GM12878 (cell line): ENCODE results near the gene ICA1. TPM values are rescaled to one million over a fixed set of nuclear protein-coding genes. Genes with fewer than 3 reads are reported as not detected.

ENCODE experiments used
- BCL11A ChIP-seq: IDR thresholded peaks from 2 replicates; pipeline ENCODE4 v1.6.1; 2011; ENCODE audit warnings: low read depth, low read length
- DPF2 ChIP-seq: fragments of 450-650 bp; IDR thresholded peaks from 2 replicates; pipeline ENCODE4 v1.6.1; 2017; ENCODE audit warnings: mild to moderate bottlenecking
- KAT2A ChIP-seq: conservative IDR thresholded peaks from 2 replicates; pipeline ENCODE4 v1.6.1; 2011; ENCODE audit warnings: low read depth, low read length; ENCODE audit not compliant: control insufficient read depth
- LARP7 ChIP-seq: fragments of 450-650 bp; IDR thresholded peaks from 2 replicates; pipeline ENCODE4 v1.6.1; 2017; ENCODE audit warnings: mild to moderate bottlenecking
- MXI1 ChIP-seq: fragments of 150-350 bp; IDR thresholded peaks from 2 replicates; pipeline ENCODE4 v1.6.1; 2011; ENCODE audit warnings: low read depth, mild to moderate bottlenecking, inconsistent platforms, low read length, improper control_type of control experiment
- MYC ChIP-seq: IDR thresholded peaks from 2 replicates; pipeline ENCODE4 v1.6.1; 2011; ENCODE audit warnings: mild to moderate bottlenecking, low read length, moderate library complexity, inconsistent platforms; ENCODE audit not compliant: insufficient read depth, insufficient replicate concordance, insufficient read length, severe bottlenecking
- NBN ChIP-seq: fragments of 450-650 bp; IDR thresholded peaks from 2 replicates; pipeline ENCODE4 v1.6.1; 2016
- PAX5 ChIP-seq: IDR thresholded peaks from 2 replicates; pipeline ENCODE4 v1.6.1; 2011; ENCODE audit warnings: low read depth, low read length, borderline replicate concordance
- RAD51 ChIP-seq: fragments of 450-650 bp; IDR thresholded peaks from 2 replicates; pipeline ENCODE4 v1.6.1; 2016; ENCODE audit warnings: moderate library complexity, mild to moderate bottlenecking, inconsistent platforms
- RUNX3 ChIP-seq: IDR thresholded peaks from 2 replicates; pipeline ENCODE4 v1.6.1; 2012; ENCODE audit warnings: low read length, inconsistent platforms
- SUZ12 ChIP-seq: fragments of 200-600 bp; sonication (generic); IDR thresholded peaks from one replicate; pipeline ENCODE4 v1.6.1; 2018; ENCODE audit warnings: antibody characterized with exemption, mild to moderate bottlenecking; ENCODE audit not compliant: unreplicated experiment
- TCF12 ChIP-seq: IDR thresholded peaks from 2 replicates; pipeline ENCODE4 v1.6.1; 2011; ENCODE audit warnings: low read depth, mild to moderate bottlenecking, low read length
- polyA plus RNA-seq, 11 experiments: library from polyadenylated mRNA; depleted of rRNA in 4 of 11; unstranded in 6 of 11; stranded (reverse) in 5 of 11; fragments of >200 nt; fragmentation: Nextera tagmentation in 4 of 11; fragmentation: Illumina TruSeq in 1 of 11; extraction: Ambion mirVana in 4 of 11; extraction: Trizol in 1 of 11; gene quantifications; 1 replicate in 1 of 11; 2 replicates in 10 of 11; pipeline versions ENCODE4 v1.2.1 to v1.2.3, GENCODE V29; 2011 to 2016; ENCODE audit warnings: inconsistent platforms in 2 of 11, missing spikeins in 2 of 11, low read depth in 1 of 11
- total RNA-seq, 4 experiments: library from RNA; depleted of rRNA in 3 of 4; stranded (reverse); fragments of >200 nt in 3 of 4; fragmentation: Illumina TruSeq in 1 of 4; extraction: Trizol in 1 of 4; gene quantifications; 2 replicates each; pipeline versions ENCODE4 v1.2.1 to v1.2.3, GENCODE V29; 2013 to 2021
- TF ChIP-seq, protein P1 (sequence below): IDR thresholded peaks from 2 replicates; pipeline ENCODE4 v1.6.1; 2011; ENCODE audit warnings: borderline replicate concordance, low read depth, mild to moderate bottlenecking, moderate library complexity, mixed read lengths, low read length; ENCODE audit not compliant: insufficient read depth; ENCODE audit errors: extremely low read length
- TF ChIP-seq, protein P2 (sequence below): fragments of 450-650 bp; conservative IDR thresholded peaks from 2 replicates; pipeline ENCODE4 v1.6.1; 2017; ENCODE audit warnings: mild to moderate bottlenecking, moderate library complexity
- TF ChIP-seq, protein P3 (sequence below): fragments of 450-650 bp; IDR thresholded peaks from 2 replicates; pipeline ENCODE4 v1.6.1; 2018; ENCODE audit warnings: borderline replicate concordance, mild to moderate bottlenecking; ENCODE audit not compliant: partially characterized antibody
- TF ChIP-seq, protein P4 (sequence below): IDR thresholded peaks from 2 replicates; pipeline ENCODE4 v1.6.1; 2012; ENCODE audit warnings: low read depth, low read length, improper control_type of control experiment
- TF ChIP-seq, protein P5 (sequence below): fragments of 450-650 bp; IDR thresholded peaks from 2 replicates; pipeline ENCODE4 v1.6.1; 2017; ENCODE audit warnings: mild to moderate bottlenecking, moderate library complexity

ICA1 gene
- total and polyA plus RNA-seq, 10 of the 15 experiments (the other 5 are each of a cell fraction or from before 2014, with no cell fraction given): 1.3 to 35.1 (median 3.3) TPM

DNA sequence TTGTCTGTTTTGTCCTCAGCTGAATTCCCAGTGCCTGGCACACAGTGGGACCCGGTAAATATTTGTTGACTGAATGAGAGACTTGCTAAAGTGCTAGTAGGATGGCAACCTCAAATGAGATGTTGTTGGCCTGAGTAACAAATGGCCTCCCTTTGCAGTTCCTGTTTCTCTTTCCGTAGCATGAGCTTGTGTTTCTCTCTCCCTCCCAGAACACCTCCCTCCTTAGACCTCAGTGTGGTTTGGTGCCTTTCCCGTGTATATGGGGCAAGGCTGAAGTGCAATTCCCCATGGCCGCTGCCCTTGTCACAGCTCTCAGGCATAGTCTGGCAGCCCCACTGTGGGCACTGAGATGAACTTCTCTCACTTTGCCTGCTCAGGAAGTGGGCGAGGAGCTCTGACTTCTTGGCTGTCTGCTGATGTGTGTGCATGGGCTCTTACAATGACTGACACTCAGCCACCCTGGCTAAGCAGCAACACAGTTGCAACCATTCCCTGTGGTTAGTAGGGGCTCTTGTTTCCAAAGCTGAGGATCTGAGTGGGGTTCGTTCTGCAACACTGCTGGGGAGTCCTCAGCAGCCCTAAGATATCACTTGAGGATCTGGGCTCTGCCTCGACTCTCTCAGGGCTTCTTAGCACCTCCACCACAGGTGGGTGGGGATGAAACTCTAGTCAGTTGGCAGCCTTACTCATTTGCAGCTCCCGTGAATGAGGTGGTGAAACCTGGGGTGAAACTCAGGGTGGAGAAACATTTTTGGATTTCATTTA is 136.1 kb downstream of the ICA1 start (continued):
- TF ChIP-seq LARP7 (peak; percentile 85), NBN (peak; percentile 89), BCL11A (peak; percentile 86), SUZ12 (no peak), RUNX3 (no peak), MYC (no peak), RAD51 (no peak), DPF2 (peak; percentile 97), TCF12 (peak; percentile 65; the same call in 1 of the 2 replicates), MXI1 (no peak), PAX5 (peak; percentile 77; the same call in 1 of the 2 replicates), KAT2A (no peak)
- TF ChIP-seq, protein P1, sequence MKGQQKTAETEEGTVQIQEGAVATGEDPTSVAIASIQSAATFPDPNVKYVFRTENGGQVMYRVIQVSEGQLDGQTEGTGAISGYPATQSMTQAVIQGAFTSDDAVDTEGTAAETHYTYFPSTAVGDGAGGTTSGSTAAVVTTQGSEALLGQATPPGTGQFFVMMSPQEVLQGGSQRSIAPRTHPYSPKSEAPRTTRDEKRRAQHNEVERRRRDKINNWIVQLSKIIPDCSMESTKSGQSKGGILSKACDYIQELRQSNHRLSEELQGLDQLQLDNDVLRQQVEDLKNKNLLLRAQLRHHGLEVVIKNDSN: no peak
- TF ChIP-seq, protein P2, sequence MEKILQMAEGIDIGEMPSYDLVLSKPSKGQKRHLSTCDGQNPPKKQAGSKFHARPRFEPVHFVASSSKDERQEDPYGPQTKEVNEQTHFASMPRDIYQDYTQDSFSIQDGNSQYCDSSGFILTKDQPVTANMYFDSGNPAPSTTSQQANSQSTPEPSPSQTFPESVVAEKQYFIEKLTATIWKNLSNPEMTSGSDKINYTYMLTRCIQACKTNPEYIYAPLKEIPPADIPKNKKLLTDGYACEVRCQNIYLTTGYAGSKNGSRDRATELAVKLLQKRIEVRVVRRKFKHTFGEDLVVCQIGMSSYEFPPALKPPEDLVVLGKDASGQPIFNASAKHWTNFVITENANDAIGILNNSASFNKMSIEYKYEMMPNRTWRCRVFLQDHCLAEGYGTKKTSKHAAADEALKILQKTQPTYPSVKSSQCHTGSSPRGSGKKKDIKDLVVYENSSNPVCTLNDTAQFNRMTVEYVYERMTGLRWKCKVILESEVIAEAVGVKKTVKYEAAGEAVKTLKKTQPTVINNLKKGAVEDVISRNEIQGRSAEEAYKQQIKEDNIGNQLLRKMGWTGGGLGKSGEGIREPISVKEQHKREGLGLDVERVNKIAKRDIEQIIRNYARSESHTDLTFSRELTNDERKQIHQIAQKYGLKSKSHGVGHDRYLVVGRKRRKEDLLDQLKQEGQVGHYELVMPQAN: no peak
- TF ChIP-seq, protein P3, sequence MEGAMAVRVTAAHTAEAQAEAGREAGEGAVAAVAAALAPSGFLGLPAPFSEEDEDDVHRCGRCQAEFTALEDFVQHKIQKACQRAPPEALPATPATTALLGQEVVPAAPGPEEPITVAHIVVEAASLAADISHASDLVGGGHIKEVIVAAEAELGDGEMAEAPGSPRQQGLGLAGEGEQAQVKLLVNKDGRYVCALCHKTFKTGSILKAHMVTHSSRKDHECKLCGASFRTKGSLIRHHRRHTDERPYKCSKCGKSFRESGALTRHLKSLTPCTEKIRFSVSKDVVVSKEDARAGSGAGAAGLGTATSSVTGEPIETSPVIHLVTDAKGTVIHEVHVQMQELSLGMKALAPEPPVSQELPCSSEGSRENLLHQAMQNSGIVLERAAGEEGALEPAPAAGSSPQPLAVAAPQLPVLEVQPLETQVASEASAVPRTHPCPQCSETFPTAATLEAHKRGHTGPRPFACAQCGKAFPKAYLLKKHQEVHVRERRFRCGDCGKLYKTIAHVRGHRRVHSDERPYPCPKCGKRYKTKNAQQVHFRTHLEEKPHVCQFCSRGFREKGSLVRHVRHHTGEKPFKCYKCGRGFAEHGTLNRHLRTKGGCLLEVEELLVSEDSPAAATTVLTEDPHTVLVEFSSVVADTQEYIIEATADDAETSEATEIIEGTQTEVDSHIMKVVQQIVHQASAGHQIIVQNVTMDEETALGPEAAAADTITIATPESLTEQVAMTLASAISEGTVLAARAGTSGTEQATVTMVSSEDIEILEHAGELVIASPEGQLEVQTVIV: no peak
- TF ChIP-seq, protein P4, sequence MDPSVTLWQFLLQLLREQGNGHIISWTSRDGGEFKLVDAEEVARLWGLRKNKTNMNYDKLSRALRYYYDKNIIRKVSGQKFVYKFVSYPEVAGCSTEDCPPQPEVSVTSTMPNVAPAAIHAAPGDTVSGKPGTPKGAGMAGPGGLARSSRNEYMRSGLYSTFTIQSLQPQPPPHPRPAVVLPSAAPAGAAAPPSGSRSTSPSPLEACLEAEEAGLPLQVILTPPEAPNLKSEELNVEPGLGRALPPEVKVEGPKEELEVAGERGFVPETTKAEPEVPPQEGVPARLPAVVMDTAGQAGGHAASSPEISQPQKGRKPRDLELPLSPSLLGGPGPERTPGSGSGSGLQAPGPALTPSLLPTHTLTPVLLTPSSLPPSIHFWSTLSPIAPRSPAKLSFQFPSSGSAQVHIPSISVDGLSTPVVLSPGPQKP: no peak
- TF ChIP-seq, protein P5, sequence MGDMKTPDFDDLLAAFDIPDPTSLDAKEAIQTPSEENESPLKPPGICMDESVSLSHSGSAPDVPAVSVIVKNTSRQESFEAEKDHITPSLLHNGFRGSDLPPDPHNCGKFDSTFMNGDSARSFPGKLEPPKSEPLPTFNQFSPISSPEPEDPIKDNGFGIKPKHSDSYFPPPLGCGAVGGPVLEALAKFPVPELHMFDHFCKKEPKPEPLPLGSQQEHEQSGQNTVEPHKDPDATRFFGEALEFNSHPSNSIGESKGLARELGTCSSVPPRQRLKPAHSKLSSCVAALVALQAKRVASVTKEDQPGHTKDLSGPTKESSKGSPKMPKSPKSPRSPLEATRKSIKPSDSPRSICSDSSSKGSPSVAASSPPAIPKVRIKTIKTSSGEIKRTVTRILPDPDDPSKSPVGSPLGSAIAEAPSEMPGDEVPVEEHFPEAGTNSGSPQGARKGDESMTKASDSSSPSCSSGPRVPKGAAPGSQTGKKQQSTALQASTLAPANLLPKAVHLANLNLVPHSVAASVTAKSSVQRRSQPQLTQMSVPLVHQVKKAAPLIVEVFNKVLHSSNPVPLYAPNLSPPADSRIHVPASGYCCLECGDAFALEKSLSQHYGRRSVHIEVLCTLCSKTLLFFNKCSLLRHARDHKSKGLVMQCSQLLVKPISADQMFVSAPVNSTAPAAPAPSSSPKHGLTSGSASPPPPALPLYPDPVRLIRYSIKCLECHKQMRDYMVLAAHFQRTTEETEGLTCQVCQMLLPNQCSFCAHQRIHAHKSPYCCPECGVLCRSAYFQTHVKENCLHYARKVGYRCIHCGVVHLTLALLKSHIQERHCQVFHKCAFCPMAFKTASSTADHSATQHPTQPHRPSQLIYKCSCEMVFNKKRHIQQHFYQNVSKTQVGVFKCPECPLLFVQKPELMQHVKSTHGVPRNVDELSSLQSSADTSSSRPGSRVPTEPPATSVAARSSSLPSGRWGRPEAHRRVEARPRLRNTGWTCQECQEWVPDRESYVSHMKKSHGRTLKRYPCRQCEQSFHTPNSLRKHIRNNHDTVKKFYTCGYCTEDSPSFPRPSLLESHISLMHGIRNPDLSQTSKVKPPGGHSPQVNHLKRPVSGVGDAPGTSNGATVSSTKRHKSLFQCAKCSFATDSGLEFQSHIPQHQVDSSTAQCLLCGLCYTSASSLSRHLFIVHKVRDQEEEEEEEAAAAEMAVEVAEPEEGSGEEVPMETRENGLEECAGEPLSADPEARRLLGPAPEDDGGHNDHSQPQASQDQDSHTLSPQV: peak; percentile 94
